CD4-positive, alpha-beta T cell treated with Interleukin-15 for 1 hour (primary cell): Measurements from ENCODE around the gene KISS1.

Experiments used
- DNase-seq: peaks from one replicate; pipeline ENCODE4 v3.0.0-alpha.2; 2020

KISS1 gene

GRCh38 chr1:204153667-204154066 is 42.6 kb downstream of the KISS1 start:
- DNase-seq, result no peak

- DNase-seq, result no peak
These were observed 43.8 kb downstream of the KISS1 start for GRCh38 chr1:204152310-204153044.

GRCh38 chr1:204151552-204152309 is 44.6 kb downstream of the KISS1 start, which contains the start of gene ETNK2:
Gene ETNK2, minus strand, starts transcription at chr1:204152044. Its CDS starts 192 bp downstream, at chr1:204151852.
- peak; percentile 64 for DNase-seq

GRCh38 chr1:204150702-204151551 is 45.4 kb downstream of the KISS1 start:
- no peak for DNase-seq

GRCh38 chr1:204149635-204150565 is 46.4 kb downstream of the KISS1 start:
- DNase-seq, result no peak

- DNase-seq, result no peak
These were observed 47.2 kb downstream of the KISS1 start for GRCh38 chr1:204149107-204149506.

GRCh38 chr1:204147406-204148383 is 48.6 kb downstream of the KISS1 start:
- no peak for DNase-seq

GRCh38 chr1:204146965-204147364 is 49.3 kb downstream of the KISS1 start:
- DNase-seq, result no peak

GRCh38 chr1:204146309-204146708 is 50.0 kb downstream of the KISS1 start:
- DNase-seq, result no peak

GRCh38 chr1:204145033-204145504 is 51.2 kb downstream of the KISS1 start:
- DNase-seq, result no peak

- DNase-seq, result no peak
These were observed 52.8 kb downstream of the KISS1 start for GRCh38 chr1:204143276-204144041.

- no peak for DNase-seq
These were observed 54.0 kb downstream of the KISS1 start for GRCh38 chr1:204142032-204142974.

GRCh38 chr1:204141131-204141530 is 55.2 kb downstream of the KISS1 start:
- no peak for DNase-seq
